H1 (cell line): Measurements from ENCODE around the gene ZNF394. TPM values are rescaled to one million over a fixed set of nuclear protein-coding genes. Genes with fewer than 3 reads are reported as not detected.

Source experiments
- BCL11A ChIP-seq, 2 experiments: IDR thresholded peaks; one replicate each; pipeline ENCODE4 v1.6.1; 2011; ENCODE audit warnings: low read depth in 2 of 2, low read length in 2 of 2, mild to moderate bottlenecking in 2 of 2
- KDM5A ChIP-seq: fragments of 200-600 bp; IDR thresholded peaks from 2 replicates; pipeline ENCODE4 v1.7.1; 2012; ENCODE audit warnings: mild to moderate bottlenecking, low read length, inconsistent platforms, mixed read lengths
- TAF1 ChIP-seq: IDR thresholded peaks from 2 replicates; pipeline ENCODE4 v1.6.1; 2011; ENCODE audit warnings: mild to moderate bottlenecking, low read depth, low read length
- polyA plus RNA-seq, 7 experiments: library from polyadenylated mRNA; depleted of rRNA in 3 of 7; stranded (reverse) in 5 of 7; unstranded in 2 of 7; fragments of >200 nt in 5 of 7; fragments of 200-250 nt in 2 of 7; gene quantifications; 1 replicate in 5 of 7; 2 replicates in 1 of 7; 4 replicates in 1 of 7; pipeline versions ENCODE4 v1.2.1 to v1.2.3, GENCODE V29; 2011 to 2013; ENCODE audit warnings: missing spikeins in 2 of 7, mixed read lengths in 2 of 7
- total RNA-seq: library from RNA; stranded (reverse); fragmentation: NEBNext Ultra II Directional; extraction: Animal tissue kit (Norgen Biotek cat#: 25700); gene quantifications from 2 replicates; pipeline ENCODE4 v1.2.1, GENCODE V29; 2021

ZNF394 gene
- total and polyA plus RNA-seq, 2 of the 8 experiments (the other 6 are each of a cell fraction or from before 2014, with no cell fraction given), result 6.6 to 19.3 TPM

GRCh38 chr7:99535667-99536066 lies 35.6 kb upstream of the ZNF394 start (continued):
- no peak for TF ChIP-seq TAF1
- TF ChIP-seq KDM5A, result no peak
- TF ChIP-seq BCL11A (IDR thresholded peaks at IDR 0.05; ENCODE audit: low read depth in 2 of 2, low read length in 2 of 2), result no peak
